ENCODE data around the gene CEACAM5.

The CEACAM5 gene

DNA sequence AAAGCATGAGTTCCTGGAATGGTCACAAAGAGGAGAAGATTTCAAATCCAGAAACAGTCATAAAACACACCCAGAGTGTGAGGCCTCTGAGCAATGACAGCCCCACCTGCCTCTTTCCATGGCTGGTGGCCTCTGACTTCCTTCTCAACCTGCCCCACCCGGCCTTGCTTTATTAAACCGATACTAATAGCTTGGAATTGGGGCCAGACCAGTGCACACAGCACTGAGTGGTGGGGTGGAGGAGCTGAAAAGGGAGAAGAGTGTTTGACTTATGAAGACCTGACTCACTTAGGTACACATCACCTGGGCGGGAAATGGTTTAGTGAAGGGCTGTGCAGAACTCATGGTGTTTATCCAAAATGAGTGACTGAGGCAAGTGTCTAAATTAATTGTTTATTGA is 26.2 kb downstream of the CEACAM5 start:
- Histone ChIP-seq H3K4me3 (ENCODE audit: low read depth, low read length, poor library complexity, severe bottlenecking) (no peak overlapping the region), H4K20me1 (ENCODE audit: insufficient read depth, low read length) (no peaks in the 10 kb centered on the region), H2AFZ (ENCODE audit: low read length) (no peak overlapping the region), H3K9ac (ENCODE audit: low read length) (no peak overlapping the region), H3K4me2 (ENCODE audit: low read length) (no peak overlapping the region), H3K4me1 (ENCODE audit: insufficient read depth, low read length, severe bottlenecking) (no peaks in the 10 kb centered on the region), H3K27ac (ENCODE audit: low read depth, low read length, poor library complexity, severe bottlenecking) (no peak overlapping the region), H3K9me3 (ENCODE audit: low read length) (no peaks in the 10 kb centered on the region), H3K36me3 (ENCODE audit: insufficient read depth, low read length) (no peaks in the 10 kb centered on the region), H3K27me3 (ENCODE audit: insufficient read depth, low read length) (no peaks in the 10 kb centered on the region), H3F3A (ENCODE audit: insufficient read depth, low read length) (no peaks in the 10 kb centered on the region), H3K9me2 (ENCODE audit: low read depth, low read length) (no peaks in the 10 kb centered on the region), H3K79me2 (ENCODE audit: insufficient read depth, low read length) (no peaks in the 10 kb centered on the region)
- TF ChIP-seq EZH2 (IDR thresholded peaks at IDR 0.05; ENCODE audit: borderline replicate concordance, low read length): no peak
- TF ChIP-seq, protein P1, sequence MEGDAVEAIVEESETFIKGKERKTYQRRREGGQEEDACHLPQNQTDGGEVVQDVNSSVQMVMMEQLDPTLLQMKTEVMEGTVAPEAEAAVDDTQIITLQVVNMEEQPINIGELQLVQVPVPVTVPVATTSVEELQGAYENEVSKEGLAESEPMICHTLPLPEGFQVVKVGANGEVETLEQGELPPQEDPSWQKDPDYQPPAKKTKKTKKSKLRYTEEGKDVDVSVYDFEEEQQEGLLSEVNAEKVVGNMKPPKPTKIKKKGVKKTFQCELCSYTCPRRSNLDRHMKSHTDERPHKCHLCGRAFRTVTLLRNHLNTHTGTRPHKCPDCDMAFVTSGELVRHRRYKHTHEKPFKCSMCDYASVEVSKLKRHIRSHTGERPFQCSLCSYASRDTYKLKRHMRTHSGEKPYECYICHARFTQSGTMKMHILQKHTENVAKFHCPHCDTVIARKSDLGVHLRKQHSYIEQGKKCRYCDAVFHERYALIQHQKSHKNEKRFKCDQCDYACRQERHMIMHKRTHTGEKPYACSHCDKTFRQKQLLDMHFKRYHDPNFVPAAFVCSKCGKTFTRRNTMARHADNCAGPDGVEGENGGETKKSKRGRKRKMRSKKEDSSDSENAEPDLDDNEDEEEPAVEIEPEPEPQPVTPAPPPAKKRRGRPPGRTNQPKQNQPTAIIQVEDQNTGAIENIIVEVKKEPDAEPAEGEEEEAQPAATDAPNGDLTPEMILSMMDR (IDR thresholded peaks at IDR 0.05; ENCODE audit: low read length): no peak

DNA sequence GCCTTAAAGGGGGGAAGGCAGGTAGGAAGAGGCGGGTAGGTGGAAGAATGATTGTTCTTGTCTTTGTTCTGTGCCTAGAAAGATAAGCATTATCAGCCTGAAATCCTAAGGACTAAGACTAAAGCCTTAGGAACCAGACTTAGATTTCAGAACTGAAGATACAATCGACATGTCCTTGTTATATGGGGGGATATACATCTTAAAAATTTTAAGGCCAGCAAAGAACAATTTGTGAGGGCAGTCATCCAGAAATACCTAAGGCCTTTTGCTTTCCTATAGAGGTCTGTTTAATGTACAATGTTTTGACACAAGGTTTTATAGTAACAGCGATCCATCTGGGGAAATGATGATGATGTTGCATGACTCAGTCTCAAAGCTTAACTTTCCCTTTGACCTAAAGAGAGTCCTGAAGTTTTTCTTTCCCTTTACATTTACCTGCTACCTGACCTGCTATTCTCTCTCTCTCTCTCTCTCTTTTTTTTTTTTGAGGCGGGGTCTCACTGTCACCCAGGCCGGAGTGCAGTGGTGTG is 26.7 kb downstream of the CEACAM5 start:
- Histone ChIP-seq H3K9me3 (ENCODE audit: low read length) (no peaks in the 10 kb centered on the region), H3F3A (ENCODE audit: insufficient read depth, low read length) (no peaks in the 10 kb centered on the region), H3K36me3 (ENCODE audit: insufficient read depth, low read length) (no peaks in the 10 kb centered on the region), H3K4me1 (ENCODE audit: insufficient read depth, low read length, severe bottlenecking) (no peaks in the 10 kb centered on the region), H4K20me1 (ENCODE audit: insufficient read depth, low read length) (no peaks in the 10 kb centered on the region), H3K27me3 (ENCODE audit: insufficient read depth, low read length) (no peaks in the 10 kb centered on the region), H3K9ac (ENCODE audit: low read length) (no peak overlapping the region), H3K4me3 (ENCODE audit: low read depth, low read length, poor library complexity, severe bottlenecking) (no peak overlapping the region), H2AFZ (ENCODE audit: low read length) (no peak overlapping the region), H3K27ac (ENCODE audit: low read depth, low read length, poor library complexity, severe bottlenecking) (no peak overlapping the region), H3K79me2 (ENCODE audit: insufficient read depth, low read length) (no peaks in the 10 kb centered on the region), H3K9me2 (ENCODE audit: low read depth, low read length) (no peaks in the 10 kb centered on the region), H3K4me2 (ENCODE audit: low read length) (no peak overlapping the region)
- TF ChIP-seq, protein P1 (IDR thresholded peaks at IDR 0.05; ENCODE audit: low read length): no peak
- TF ChIP-seq EZH2 (IDR thresholded peaks at IDR 0.05; ENCODE audit: borderline replicate concordance, low read length): no peak

DNA sequence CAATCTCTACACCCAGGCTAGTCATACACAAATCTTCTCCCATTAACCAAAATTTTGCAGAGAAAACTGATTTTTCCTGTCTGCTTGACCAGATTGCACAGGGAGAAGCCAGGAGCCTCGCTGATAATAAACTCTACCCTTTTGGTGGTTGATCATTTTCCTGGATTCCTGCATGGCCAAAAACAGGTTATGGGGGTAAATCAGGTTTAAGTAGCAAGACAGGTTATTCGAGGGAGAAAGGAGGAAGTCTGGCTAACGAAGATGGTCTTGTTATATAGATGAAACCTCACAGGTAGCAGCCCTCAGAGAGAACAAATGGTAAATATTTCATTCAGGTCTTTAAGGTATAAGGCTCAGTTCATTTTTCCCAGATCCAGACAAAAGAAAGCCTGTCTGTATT is 30.9 kb downstream of the CEACAM5 start:
- H3K4me3 ChIP-seq (ENCODE audit: low read depth, low read length, poor library complexity, severe bottlenecking): no peak overlapping the region
- H3K79me2 ChIP-seq (ENCODE audit: insufficient read depth, low read length): no peaks in the 10 kb centered on the region
- no peak overlapping the region for H3K4me2 ChIP-seq (ENCODE audit: low read length)
- H3F3A ChIP-seq (ENCODE audit: insufficient read depth, low read length): no peaks in the 10 kb centered on the region
- no peak overlapping the region for H2AFZ ChIP-seq (ENCODE audit: low read length)
- H3K9me2 ChIP-seq (ENCODE audit: low read depth, low read length): no peaks in the 10 kb centered on the region
- H3K36me3 ChIP-seq (ENCODE audit: insufficient read depth, low read length): no peaks in the 10 kb centered on the region
- no peaks in the 10 kb centered on the region for H3K9me3 ChIP-seq (ENCODE audit: low read length)
- H3K27me3 ChIP-seq (ENCODE audit: insufficient read depth, low read length): no peaks in the 10 kb centered on the region
- TF ChIP-seq EZH2 (IDR thresholded peaks at IDR 0.05; ENCODE audit: borderline replicate concordance, low read length): no peak
- TF ChIP-seq, protein P1 (IDR thresholded peaks at IDR 0.05; ENCODE audit: low read length): no peak
- H4K20me1 ChIP-seq (ENCODE audit: insufficient read depth, low read length): no peaks in the 10 kb centered on the region
- H3K9ac ChIP-seq (ENCODE audit: low read length): no peak overlapping the region
- H3K27ac ChIP-seq (ENCODE audit: low read depth, low read length, poor library complexity, severe bottlenecking): no peak overlapping the region
- H3K4me1 ChIP-seq (ENCODE audit: insufficient read depth, low read length, severe bottlenecking): no peaks in the 10 kb centered on the region
